Mammary epithelial cell (primary cell): ENCODE data around the gene CDRT15L2.
"Not testable (repeated sequence)": the region's sequence is repeated elsewhere in the genome, so short reads cannot be mapped to it uniquely, and the experiment has no call there.

ENCODE experiments used
- EZH2 ChIP-seq: IDR thresholded peaks from 2 replicates; pipeline ENCODE4 v1.6.1; 2012; ENCODE audit warnings: low read length, inconsistent platforms, borderline replicate concordance
- TF ChIP-seq, protein P1 (sequence below), 2 donors: IDR thresholded peaks in 1 of 2; conservative IDR thresholded peaks in 1 of 2; 2 replicates each; pipeline ENCODE4 v1.5.1; 2011 to 2012; ENCODE audit warnings: inconsistent platforms in 2 of 2, low read length in 2 of 2, mild to moderate bottlenecking in 2 of 2, control low read depth in 1 of 2, low read depth in 1 of 2; ENCODE audit not compliant: insufficient read depth in 1 of 2; ENCODE audit errors: extremely low read depth in 1 of 2

DNA sequence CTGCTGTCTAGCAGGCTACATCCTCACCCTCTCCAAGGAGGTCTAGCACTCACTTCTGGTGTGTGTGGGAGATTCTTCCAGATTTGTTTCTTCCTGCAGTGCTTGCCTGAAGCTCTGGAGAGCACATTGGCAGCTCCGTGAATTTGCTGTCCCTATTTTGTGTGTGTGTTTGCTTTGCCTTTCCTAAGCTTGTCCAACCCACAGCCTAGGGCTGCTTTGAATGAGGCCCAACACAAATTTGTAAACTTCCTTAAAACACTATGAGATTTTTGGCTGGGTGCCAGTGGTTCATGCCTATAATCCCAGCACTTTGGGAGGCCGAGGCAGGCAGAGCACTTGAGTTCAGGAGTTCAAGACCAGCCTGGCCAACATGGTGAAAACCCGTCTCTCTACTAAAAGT, 38.7 kb upstream of the CDRT15L2 start:
- TF ChIP-seq EZH2 = not testable (repeated sequence)
- TF ChIP-seq, protein P1, sequence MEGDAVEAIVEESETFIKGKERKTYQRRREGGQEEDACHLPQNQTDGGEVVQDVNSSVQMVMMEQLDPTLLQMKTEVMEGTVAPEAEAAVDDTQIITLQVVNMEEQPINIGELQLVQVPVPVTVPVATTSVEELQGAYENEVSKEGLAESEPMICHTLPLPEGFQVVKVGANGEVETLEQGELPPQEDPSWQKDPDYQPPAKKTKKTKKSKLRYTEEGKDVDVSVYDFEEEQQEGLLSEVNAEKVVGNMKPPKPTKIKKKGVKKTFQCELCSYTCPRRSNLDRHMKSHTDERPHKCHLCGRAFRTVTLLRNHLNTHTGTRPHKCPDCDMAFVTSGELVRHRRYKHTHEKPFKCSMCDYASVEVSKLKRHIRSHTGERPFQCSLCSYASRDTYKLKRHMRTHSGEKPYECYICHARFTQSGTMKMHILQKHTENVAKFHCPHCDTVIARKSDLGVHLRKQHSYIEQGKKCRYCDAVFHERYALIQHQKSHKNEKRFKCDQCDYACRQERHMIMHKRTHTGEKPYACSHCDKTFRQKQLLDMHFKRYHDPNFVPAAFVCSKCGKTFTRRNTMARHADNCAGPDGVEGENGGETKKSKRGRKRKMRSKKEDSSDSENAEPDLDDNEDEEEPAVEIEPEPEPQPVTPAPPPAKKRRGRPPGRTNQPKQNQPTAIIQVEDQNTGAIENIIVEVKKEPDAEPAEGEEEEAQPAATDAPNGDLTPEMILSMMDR (conservative IDR thresholded peaks at IDR 0.05 in 1 of 2, IDR thresholded peaks at IDR 0.05 in 1 of 2; ENCODE audit: extremely low read depth in 1 of 2, insufficient read depth in 1 of 2, low read depth in 1 of 2, low read length in 2 of 2) = not testable (repeated sequence)
